Stimulated activated CD8-positive, alpha-beta memory T cell treated with anti-CD3 and anti-CD28 coated beads, Interleukin-7, amount 100 ng/mL, for 48 hours (primary cell): ENCODE measurements around the gene SSUH2.
"Not testable (repeated sequence)": the region's sequence is repeated elsewhere in the genome, so short reads cannot be mapped to it uniquely, and the experiment has no call there.

Source experiments
- DNase-seq, 2 donors: peaks; one replicate each; pipeline ENCODE4 v3.0.0-alpha.2; 2020; ENCODE audit warnings: low read depth in 1 of 2; ENCODE audit errors: extremely low read depth in 1 of 2

The SSUH2 gene

GRCh38 chr3:8644748-8645390 lies at the start of gene SSUH2:
Gene SSUH2 (minus strand): TSS chr3:8644798. CDS start chr3:8644758, 40 bp downstream.
- DNase-seq = no peak

- not testable (repeated sequence) for DNase-seq
Measured at GRCh38 chr3:8691295-8691694, 46.7 kb upstream of the SSUH2 start.

GRCh38 chr3:8684992-8685391 lies 40.4 kb upstream of the SSUH2 start:
- not testable (repeated sequence) for DNase-seq

GRCh38 chr3:8682850-8683574 lies 38.4 kb upstream of the SSUH2 start:
- DNase-seq = not testable (repeated sequence)

- not testable (repeated sequence) for DNase-seq
Measured at GRCh38 chr3:8681881-8682538, 37.4 kb upstream of the SSUH2 start.

- no peak for DNase-seq
Measured at GRCh38 chr3:8681349-8681748, 36.8 kb upstream of the SSUH2 start.

- DNase-seq = not testable (repeated sequence)
Measured at GRCh38 chr3:8679817-8680553, 35.4 kb upstream of the SSUH2 start.

- no peak for DNase-seq
Measured at GRCh38 chr3:8678751-8679150, 34.2 kb upstream of the SSUH2 start.

GRCh38 chr3:8677258-8677657 lies 32.7 kb upstream of the SSUH2 start:
- DNase-seq = not testable (repeated sequence)

GRCh38 chr3:8675591-8675990 lies 31.0 kb upstream of the SSUH2 start:
- not testable (repeated sequence) for DNase-seq

- DNase-seq = no peak
Measured at GRCh38 chr3:8673083-8673737, 28.6 kb upstream of the SSUH2 start.

- DNase-seq = no peak
Measured at GRCh38 chr3:8669019-8669418, 24.4 kb upstream of the SSUH2 start.

GRCh38 chr3:8668216-8668615 lies 23.6 kb upstream of the SSUH2 start:
- DNase-seq = no peak

- no peak for DNase-seq
Measured at GRCh38 chr3:8667463-8668091, 23.0 kb upstream of the SSUH2 start.

- no peak for DNase-seq
Measured at GRCh38 chr3:8665407-8665896, 20.9 kb upstream of the SSUH2 start.

- DNase-seq = peak in 1 of 2 donors; percentile 23
Measured at GRCh38 chr3:8663177-8664061, 18.8 kb upstream of the SSUH2 start.

- DNase-seq = no peak
Measured at GRCh38 chr3:8662594-8662993, 18.0 kb upstream of the SSUH2 start.

- DNase-seq = no peak
Measured at GRCh38 chr3:8660175-8661118, 15.8 kb upstream of the SSUH2 start.
